Lower leg skin (tissue), 4 donors: ENCODE measurements around the gene PNPLA3. TPM values are rescaled to one million over a fixed set of nuclear protein-coding genes. Genes with fewer than 3 reads are reported as not detected.

Source experiments
- DNase-seq, 2 donors: peaks; one replicate each; pipeline ENCODE4 v3.0.0-alpha.2; 2019; ENCODE audit warnings: low spot score in 2 of 2
- H3K4me3 ChIP-seq: fragments of 200-600 bp; sonication (generic); 2 replicates; pipeline ENCODE4 v1.5.1; 2017; ENCODE audit warnings: mild to moderate bottlenecking, low read depth; ENCODE audit not compliant: poor library complexity, severe bottlenecking
- POLR2A ChIP-seq, 2 donors: fragments of 450-650 bp; IDR thresholded peaks; one replicate each; pipeline ENCODE4 v1.6.1; 2016 to 2017; ENCODE audit warnings: antibody characterized with exemption in 2 of 2, mild to moderate bottlenecking in 1 of 2, moderate library complexity in 1 of 2
- WGBS, 2 donors: methylation state at CpG; one replicate each; pipeline ENCODE4 v1.1.5; 2018; 5-methylcytosine and 5-hydroxymethylcytosine counted together
- intact Hi-C: fragments of 100-400 bp; cut with DNase I; formaldehyde crosslinking; loops from one replicate; pipeline ENCODE4 v1.15.0; 2023; ENCODE audit warnings: low total_unique reads
- total RNA-seq, 4 donors: library from RNA; depleted of rRNA; stranded (reverse); fragments of >200 nt; gene quantifications; one replicate each; pipeline ENCODE4 v1.1.0, GENCODE V29; 2016
- TF ChIP-seq, protein P1 (sequence below), 3 donors: fragments of 450-650 bp; IDR thresholded peaks; one replicate each; pipeline ENCODE4 v1.5.1; 2016; ENCODE audit warnings: antibody characterized with exemption in 3 of 3, mild to moderate bottlenecking in 3 of 3, moderate library complexity in 2 of 3

Gene PNPLA3
- total RNA-seq, 4 donors from 2014 or later, result 14.0 to 22.9 (median 20.4) TPM

DNA sequence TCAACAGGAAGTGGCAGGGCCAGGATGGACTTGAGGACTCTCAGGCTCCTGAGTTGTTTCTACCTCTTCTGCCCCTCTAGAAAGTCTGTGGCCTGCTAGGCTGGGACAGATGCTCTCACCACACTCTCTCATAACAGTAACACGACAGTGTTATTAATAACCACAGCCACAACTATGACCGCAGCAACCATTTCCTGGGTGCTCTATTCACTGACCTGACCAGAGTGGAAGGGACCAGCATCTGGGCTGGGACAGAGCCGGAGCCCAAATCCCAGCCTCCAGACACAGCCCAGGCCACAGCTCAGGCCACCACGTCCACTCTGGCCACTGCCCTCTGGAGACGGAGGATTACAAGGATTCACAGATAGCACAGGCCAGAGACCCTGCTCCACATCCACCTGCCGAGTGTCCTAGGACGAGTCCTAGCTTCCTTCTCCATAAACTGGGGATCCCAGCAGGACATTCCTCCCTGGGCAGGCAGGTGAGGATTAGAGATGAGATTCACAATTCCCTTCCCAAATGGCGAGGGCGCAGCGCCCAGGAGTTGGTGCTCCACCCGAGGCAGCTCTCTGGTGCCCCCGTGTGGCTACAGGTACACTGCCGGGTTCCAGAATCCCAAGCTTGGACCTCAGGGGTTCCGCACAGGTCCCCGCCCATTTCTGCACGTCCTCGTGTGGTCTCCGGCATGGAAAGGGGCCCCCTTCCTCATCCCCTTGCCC is 38.8 kb upstream of the PNPLA3 start:
- H3K4me3 ChIP-seq, result no peak overlapping the region
- WGBS, 2 donors, result 18 to 23% methylated on average over 15 to 18 of the region's 18 CpGs
- intact Hi-C loops, result no loop called here
- DNase-seq, result no peak
- no peak for TF ChIP-seq POLR2A (IDR thresholded peaks at IDR 0.05)
- TF ChIP-seq, protein P1, sequence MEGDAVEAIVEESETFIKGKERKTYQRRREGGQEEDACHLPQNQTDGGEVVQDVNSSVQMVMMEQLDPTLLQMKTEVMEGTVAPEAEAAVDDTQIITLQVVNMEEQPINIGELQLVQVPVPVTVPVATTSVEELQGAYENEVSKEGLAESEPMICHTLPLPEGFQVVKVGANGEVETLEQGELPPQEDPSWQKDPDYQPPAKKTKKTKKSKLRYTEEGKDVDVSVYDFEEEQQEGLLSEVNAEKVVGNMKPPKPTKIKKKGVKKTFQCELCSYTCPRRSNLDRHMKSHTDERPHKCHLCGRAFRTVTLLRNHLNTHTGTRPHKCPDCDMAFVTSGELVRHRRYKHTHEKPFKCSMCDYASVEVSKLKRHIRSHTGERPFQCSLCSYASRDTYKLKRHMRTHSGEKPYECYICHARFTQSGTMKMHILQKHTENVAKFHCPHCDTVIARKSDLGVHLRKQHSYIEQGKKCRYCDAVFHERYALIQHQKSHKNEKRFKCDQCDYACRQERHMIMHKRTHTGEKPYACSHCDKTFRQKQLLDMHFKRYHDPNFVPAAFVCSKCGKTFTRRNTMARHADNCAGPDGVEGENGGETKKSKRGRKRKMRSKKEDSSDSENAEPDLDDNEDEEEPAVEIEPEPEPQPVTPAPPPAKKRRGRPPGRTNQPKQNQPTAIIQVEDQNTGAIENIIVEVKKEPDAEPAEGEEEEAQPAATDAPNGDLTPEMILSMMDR (IDR thresholded peaks at IDR 0.05), result no peak

DNA sequence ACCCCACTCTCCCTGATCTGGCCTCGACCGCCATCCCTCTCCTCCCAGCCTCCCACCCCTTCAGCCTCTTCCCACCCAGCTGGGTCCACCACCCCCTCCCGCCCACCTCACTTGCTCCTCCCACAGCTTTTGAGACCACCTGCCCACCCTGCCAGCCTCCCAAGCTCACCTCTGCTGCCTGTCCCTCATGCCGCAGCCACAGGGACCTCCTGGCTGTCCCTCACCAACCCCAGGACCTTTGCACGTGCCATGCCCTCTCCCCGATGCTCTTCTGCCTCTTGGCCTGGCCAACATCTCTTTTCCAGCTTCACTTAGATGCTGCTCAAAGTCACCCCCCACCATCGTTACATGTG is 38.3 kb upstream of the PNPLA3 start:
- intact Hi-C loops, result no loop called here
- TF ChIP-seq POLR2A (IDR thresholded peaks at IDR 0.05), result no peak
- TF ChIP-seq, protein P1 (IDR thresholded peaks at IDR 0.05), result no peak
- no peak overlapping the region for H3K4me3 ChIP-seq
- DNase-seq, result no peak
- WGBS, 2 donors, result 62 to 74% methylated on average over 7 of the region's 7 CpGs

- no peak overlapping the region for H3K4me3 ChIP-seq
- no peak for TF ChIP-seq POLR2A (IDR thresholded peaks at IDR 0.05)
- TF ChIP-seq, protein P1 (IDR thresholded peaks at IDR 0.05), result no peak
- intact Hi-C loops, result no loop called here
- 92 to 93% methylated on average over 6 of the region's 6 CpGs for WGBS, 2 donors
- DNase-seq, result no peak
Observed at GRCh38 chr22:43885786-43886185, 37.8 kb upstream of the PNPLA3 start.

- WGBS, 2 donors, result 65 to 74% methylated on average over 8 of the region's 8 CpGs
- intact Hi-C loops, result no loop called here
- no peak for DNase-seq
- TF ChIP-seq, protein P1 (IDR thresholded peaks at IDR 0.05), result no peak
- no peak for TF ChIP-seq POLR2A (IDR thresholded peaks at IDR 0.05)
- no peak overlapping the region for H3K4me3 ChIP-seq
Observed at GRCh38 chr22:43886231-43886630, 37.4 kb upstream of the PNPLA3 start.

DNA sequence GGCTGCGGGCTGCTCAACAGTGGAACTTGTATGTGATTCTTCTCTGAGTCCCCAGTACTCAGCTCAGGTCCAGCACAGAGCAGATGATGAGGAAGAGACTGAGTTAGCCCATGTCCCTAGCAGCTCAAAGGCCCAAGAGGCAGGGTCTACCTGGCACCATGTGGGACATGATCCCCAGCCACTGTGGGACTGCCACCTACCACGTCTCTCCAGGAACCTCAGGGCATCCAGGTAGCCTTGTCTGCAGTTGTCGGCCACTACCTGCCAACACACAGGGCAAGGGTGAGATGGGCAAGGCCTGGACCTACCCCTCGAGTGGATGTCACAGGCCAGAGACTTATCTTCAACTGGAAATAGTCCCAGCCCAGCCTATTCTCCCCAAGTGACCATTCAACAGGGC is 36.2 kb upstream of the PNPLA3 start:
- WGBS, 2 donors, result 78 to 79% methylated on average over 4 of the region's 4 CpGs
- no peak overlapping the region for H3K4me3 ChIP-seq
- no peak for DNase-seq
- TF ChIP-seq, protein P1 (IDR thresholded peaks at IDR 0.05), result no peak
- TF ChIP-seq POLR2A (IDR thresholded peaks at IDR 0.05), result no peak
- intact Hi-C loops, result no loop called here

- intact Hi-C loops, result no loop called here
- no peak overlapping the region for H3K4me3 ChIP-seq
- no peak for TF ChIP-seq POLR2A (IDR thresholded peaks at IDR 0.05)
- TF ChIP-seq, protein P1 (IDR thresholded peaks at IDR 0.05), result no peak
- peak in 1 of 2 donors; percentile 54 for DNase-seq
- WGBS, 2 donors, result 54 to 60% methylated on average over 4 of the region's 4 CpGs
Observed at GRCh38 chr22:43888740-43889139, 34.9 kb upstream of the PNPLA3 start.
